Measurements from ENCODE around the gene KLC1.

Gene KLC1

DNA sequence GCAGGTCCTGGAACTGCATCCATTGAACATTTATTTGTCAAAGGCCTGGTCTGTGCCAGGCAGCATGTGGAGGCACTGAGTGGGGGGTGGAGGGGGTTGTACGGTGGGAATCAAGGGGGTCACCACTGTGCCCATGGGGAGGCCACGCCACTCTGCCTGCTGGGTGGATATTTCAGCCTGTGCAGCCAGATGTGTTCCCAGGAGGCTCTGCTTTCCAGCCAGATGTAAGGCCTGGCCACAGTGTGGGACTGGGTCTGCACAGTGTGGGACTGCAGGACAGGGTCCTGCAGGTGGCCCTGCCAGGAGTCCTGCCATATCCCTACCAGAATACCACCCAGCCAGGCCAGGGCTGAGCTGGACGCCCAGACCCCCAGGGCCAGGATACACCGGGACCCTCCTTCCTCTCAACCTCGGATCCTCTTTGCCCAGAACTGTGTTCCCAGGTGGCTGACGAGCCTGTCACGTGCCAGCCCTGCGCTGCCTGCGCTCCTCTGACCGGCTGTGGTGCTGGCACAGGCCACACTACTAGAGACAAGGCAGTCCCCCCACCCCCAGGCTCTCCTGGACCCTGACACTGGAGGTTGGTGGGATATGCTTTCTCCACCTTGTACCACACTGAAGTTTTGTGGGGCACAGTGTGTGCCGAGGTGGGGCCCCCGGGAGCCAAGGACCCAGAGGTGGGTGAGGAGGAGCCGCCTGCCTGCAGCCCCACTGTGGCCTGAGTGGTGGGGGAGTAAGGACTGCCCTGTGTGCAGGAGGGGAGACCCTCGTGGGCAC, 68.8 kb downstream of the KLC1 start:
- H3K4me3 ChIP-seq (ENCODE audit: low read length in 2 of 2), result no peak overlapping the region
- H3K9ac ChIP-seq (ENCODE audit: low read length in 2 of 2), result peak overlapping the region in 1 of 2 donors; percentile 29
- H3K9me3 ChIP-seq (ENCODE audit: control insufficient read depth in 2 of 2, low read length in 2 of 2), result no peaks in the 10 kb centered on the region
- peak overlapping the region; percentile 66 for H3K27ac ChIP-seq (ENCODE audit: low read length)
- H3K27me3 ChIP-seq (ENCODE audit: control insufficient read depth in 1 of 2, insufficient read depth in 2 of 2, low read length in 2 of 2), result no peaks in the 10 kb centered on the region
- peaks cover 44% of the 10 kb centered on the region for H3K4me1 ChIP-seq (ENCODE audit: control insufficient read depth, insufficient read depth, low read length)
- H3K36me3 ChIP-seq (ENCODE audit: control insufficient read depth in 2 of 2, insufficient read depth in 2 of 2, low read length in 2 of 2), result peaks cover 33 to 40% of the 10 kb centered on the region in 2 donors

DNA sequence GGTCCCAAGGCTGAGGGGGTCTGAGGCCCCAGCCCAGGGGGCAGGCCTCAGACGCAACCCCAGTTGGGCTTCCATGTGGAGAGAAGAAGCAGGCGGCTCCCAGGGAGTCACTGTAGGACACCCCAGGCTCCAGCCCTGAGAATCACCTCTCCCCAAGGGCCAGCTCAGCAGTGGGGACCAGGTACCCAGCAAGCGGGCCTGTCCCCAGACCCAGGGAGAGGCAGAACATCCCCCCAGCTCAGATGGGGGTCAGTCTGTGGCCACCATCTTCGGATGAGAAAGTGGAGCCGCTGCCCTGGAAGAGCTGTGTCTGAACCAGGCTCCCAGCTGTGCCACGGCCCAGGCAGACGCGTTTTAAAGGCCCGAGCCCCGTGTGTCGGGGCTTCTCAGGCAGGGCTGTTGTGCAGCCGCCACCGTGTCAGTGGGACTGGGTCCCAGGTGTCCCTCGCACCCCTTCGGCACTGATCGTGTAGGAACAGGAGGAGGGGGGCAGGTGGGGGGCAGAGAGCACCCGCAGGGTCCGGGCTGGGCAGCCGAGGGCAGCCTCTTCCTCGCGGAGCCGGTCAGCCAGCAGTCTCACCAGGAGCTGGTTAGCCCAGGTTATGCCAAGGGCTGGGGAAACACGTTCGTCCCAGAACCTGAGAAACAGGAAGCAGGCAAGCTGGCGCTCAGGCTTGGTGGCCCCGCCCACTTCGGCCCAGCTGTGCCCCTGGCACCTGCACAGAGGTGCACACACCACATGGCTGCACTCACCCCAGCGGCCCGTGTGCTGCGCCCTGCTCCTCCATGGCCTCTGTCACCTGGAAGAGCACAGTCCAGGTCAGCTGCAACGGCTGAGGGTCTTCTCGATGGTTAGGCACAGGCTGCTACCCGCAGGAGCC, 69.6 kb downstream of the KLC1 start:
- H3K4me1 ChIP-seq (ENCODE audit: control insufficient read depth, insufficient read depth, low read length), result peaks cover 44% of the 10 kb centered on the region
- no peaks in the 10 kb centered on the region for H3K9me3 ChIP-seq (ENCODE audit: control insufficient read depth in 2 of 2, low read length in 2 of 2)
- H3K9ac ChIP-seq (ENCODE audit: low read length in 2 of 2), result peak overlapping the region in 1 of 2 donors; percentile 15
- H3K36me3 ChIP-seq (ENCODE audit: control insufficient read depth in 2 of 2, insufficient read depth in 2 of 2, low read length in 2 of 2), result peaks cover 31 to 39% of the 10 kb centered on the region in 2 donors
- peak overlapping the region; percentile 66 for H3K27ac ChIP-seq (ENCODE audit: low read length)
- H3K27me3 ChIP-seq (ENCODE audit: control insufficient read depth in 1 of 2, insufficient read depth in 2 of 2, low read length in 2 of 2), result no peaks in the 10 kb centered on the region
- no peak overlapping the region for H3K4me3 ChIP-seq (ENCODE audit: low read length in 2 of 2)

DNA sequence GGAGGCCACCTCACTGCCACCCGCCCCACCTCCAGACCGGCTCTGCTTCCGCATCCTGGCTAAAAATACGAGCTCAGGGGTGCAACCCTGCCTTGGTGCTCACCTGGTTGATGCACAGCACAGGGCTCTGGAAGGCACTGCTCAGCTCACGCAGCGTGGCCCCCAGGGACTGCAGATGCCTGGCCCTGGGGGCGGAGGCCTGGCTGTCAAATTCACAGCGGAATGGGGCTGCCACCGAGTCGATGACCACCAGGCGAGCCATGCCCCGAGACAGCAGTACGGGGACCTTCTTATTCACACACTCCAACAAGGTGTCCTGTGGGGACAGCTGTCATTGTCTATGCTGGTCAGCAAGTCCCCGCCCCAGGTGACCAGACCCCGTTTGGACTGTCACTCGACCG, 70.2 kb downstream of the KLC1 start:
- Histone ChIP-seq H3K27me3 (ENCODE audit: control insufficient read depth in 1 of 2, insufficient read depth in 2 of 2, low read length in 2 of 2) (no peaks in the 10 kb centered on the region), H3K36me3 (ENCODE audit: control insufficient read depth in 2 of 2, insufficient read depth in 2 of 2, low read length in 2 of 2) (peaks cover 30 to 39% of the 10 kb centered on the region in 2 donors), H3K27ac (ENCODE audit: low read length) (no peak overlapping the region), H3K4me1 (ENCODE audit: control insufficient read depth, insufficient read depth, low read length) (peaks cover 44% of the 10 kb centered on the region), H3K9ac (ENCODE audit: low read length in 2 of 2) (no peak overlapping the region), H3K9me3 (ENCODE audit: control insufficient read depth in 2 of 2, low read length in 2 of 2) (no peaks in the 10 kb centered on the region), H3K4me3 (ENCODE audit: low read length in 2 of 2) (no peak overlapping the region)

DNA sequence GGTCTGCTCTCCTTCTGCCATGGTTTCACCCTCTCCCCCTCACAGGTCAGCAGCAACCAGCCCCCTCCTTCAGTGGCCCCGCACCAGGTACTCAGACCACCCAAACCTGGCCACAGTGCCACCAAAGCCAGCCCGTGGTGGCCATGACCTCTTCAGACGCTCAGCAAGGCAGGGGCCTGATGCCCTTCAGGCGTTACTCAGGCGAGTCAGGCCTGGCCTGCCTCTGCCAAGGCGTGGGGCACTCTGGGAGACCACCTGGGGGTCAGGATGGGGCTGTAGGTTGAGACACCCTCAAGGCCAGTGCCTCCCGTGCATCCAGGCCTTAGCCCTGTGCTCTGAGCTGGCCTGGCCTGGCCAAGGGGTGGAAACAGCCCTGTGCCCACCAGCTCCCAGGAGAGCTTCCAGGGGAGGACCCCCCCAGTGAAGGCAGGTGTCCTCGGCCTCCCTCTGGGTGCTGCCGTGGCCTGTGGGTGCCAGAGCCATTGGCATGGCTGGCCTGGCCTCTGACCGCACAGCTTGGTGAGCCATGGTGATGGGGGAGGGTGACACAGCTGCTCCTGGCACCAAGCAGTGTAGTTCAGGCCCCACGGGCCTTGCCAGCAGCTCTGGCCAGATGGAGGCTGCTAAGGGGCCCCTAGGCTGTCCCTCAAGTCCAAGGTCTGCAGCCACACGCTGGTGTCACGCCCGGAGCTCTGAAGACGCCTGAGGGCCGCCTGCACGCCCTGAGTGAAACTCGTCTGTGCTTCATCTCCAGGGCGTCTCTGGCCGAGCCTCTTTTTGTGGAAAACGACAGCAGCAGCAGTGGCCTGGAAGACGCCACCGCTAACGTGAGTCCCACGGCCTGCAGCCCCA, 71.1 kb downstream of the KLC1 start:
- H3K36me3 ChIP-seq (ENCODE audit: control insufficient read depth in 2 of 2, insufficient read depth in 2 of 2, low read length in 2 of 2), result peaks cover 26 to 35% of the 10 kb centered on the region in 2 donors
- H3K9me3 ChIP-seq (ENCODE audit: control insufficient read depth in 2 of 2, low read length in 2 of 2), result no peaks in the 10 kb centered on the region
- H3K4me3 ChIP-seq (ENCODE audit: low read length in 2 of 2), result no peak overlapping the region
- no peaks in the 10 kb centered on the region for H3K27me3 ChIP-seq (ENCODE audit: control insufficient read depth in 1 of 2, insufficient read depth in 2 of 2, low read length in 2 of 2)
- peaks cover 44% of the 10 kb centered on the region for H3K4me1 ChIP-seq (ENCODE audit: control insufficient read depth, insufficient read depth, low read length)
- H3K9ac ChIP-seq (ENCODE audit: low read length in 2 of 2), result no peak overlapping the region
- no peak overlapping the region for H3K27ac ChIP-seq (ENCODE audit: low read length)

DNA sequence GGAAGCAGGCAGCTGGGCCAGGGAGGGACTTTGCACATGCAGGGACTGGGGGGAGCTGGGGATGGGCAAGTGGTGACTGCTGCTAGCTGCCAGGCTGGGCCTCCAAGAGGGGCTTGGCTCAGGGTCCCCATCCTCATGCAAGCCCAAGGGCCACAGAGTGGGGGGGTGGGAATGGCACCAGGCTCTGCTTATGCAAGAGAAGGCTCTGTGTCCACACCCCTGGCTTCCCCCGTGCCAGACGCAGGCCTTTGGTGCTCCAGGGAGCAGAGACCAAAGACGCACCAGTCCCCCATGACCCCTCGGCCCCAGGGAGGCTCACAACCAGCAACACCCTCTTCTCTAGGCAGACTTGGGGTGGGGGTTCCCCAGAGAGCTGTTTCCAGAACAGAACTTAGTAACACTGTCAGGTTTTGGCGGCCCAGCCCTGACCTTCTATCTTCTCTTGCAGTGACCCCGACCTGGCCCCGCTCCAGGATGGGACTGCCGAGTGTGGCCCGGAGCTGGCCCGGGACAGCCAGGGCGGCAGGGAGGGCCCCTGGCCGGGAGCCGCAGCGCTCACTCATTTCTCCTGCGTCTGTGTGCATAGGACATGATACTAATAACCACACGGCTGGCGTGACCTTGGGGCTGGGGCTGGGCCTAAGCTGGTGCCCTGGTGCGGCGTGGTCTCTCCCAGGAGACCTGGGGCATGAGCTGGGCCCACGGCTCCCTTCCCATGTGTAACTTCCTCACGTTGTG, 71.9 kb downstream of the KLC1 start:
- Histone ChIP-seq H3K9ac (ENCODE audit: low read length in 2 of 2) (no peak overlapping the region), H3K4me3 (ENCODE audit: low read length in 2 of 2) (no peak overlapping the region), H3K27ac (ENCODE audit: low read length) (no peak overlapping the region), H3K27me3 (ENCODE audit: control insufficient read depth in 1 of 2, insufficient read depth in 2 of 2, low read length in 2 of 2) (no peaks in the 10 kb centered on the region), H3K36me3 (ENCODE audit: control insufficient read depth in 2 of 2, insufficient read depth in 2 of 2, low read length in 2 of 2) (peaks cover 26 to 35% of the 10 kb centered on the region in 2 donors), H3K9me3 (ENCODE audit: control insufficient read depth in 2 of 2, low read length in 2 of 2) (no peaks in the 10 kb centered on the region), H3K4me1 (ENCODE audit: control insufficient read depth, insufficient read depth, low read length) (peaks cover 37% of the 10 kb centered on the region)

DNA sequence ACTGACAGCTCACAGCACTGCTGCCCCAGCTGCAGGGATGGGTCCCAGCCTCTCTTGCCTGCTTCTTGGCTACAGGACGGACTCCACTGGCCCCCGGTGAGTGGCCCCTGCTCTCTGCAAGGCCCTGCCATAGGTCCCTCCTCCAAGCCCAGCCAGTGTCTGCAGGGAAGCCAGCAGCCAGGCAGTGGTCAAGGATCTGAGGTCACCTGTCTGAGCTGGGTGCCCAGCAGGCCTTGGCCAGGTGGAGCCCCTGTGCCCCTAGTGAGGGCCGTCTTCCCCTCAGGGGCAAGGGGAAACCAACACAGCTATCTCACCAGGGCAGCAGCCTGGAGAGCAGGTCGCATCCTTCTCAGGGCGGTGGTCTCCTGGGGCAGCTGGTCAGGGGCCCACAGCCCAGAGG, 73.1 kb downstream of the KLC1 start:
- Histone ChIP-seq H3K9me3 (ENCODE audit: control insufficient read depth in 2 of 2, low read length in 2 of 2) (no peaks in the 10 kb centered on the region), H3K4me1 (ENCODE audit: control insufficient read depth, insufficient read depth, low read length) (peaks cover 27% of the 10 kb centered on the region), H3K36me3 (ENCODE audit: control insufficient read depth in 2 of 2, insufficient read depth in 2 of 2, low read length in 2 of 2) (peaks cover 26 to 34% of the 10 kb centered on the region in 2 donors), H3K4me3 (ENCODE audit: low read length in 2 of 2) (no peak overlapping the region), H3K9ac (ENCODE audit: low read length in 2 of 2) (no peak overlapping the region), H3K27me3 (ENCODE audit: control insufficient read depth in 1 of 2, insufficient read depth in 2 of 2, low read length in 2 of 2) (no peaks in the 10 kb centered on the region), H3K27ac (ENCODE audit: low read length) (no peak overlapping the region)

DNA sequence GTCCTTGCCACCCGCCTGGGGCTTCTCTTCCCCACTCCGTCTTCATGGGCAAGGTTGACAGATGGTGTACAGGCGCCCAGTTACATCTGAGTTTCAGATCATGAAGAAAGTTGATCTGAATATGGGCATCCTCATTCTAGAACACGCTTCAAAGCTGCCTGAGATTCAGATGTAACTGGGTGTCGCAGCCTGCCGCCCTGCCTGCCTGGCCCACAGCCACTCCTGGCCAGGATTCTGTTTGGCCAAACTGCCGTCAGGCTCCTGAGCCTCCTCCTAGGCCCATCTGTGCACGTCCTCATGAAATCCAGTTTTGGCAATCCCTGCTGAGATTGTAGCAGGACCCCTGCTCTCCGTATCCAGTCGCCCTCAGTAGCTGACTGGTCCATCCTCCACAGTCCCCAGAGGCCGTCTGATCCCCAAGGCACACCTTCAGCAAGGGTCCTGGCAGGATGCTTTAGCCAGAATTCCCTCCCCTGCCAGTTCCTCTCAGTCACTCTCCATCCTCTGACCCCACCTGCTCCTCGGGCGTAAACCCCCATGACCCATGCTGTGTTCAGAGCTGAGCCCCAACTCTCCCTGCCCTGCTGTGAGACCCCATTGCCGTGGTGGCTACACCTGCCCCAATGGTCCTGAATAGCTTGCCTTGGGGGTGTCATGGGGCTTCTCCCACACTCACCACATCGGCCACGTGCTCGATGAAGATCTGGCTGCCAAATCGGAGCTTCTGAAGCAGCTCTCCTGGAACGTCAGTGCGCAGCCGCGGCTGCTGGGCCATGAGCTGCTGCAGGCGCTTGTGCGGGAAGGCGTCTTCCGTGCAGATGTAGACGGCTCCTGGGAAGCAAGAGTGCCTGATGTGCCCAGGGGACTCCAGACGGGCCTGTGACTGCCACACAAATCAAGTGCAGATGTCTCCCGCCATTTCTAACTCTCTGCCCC, 73.8 kb downstream of the KLC1 start:
- no peaks in the 10 kb centered on the region for H3K27me3 ChIP-seq (ENCODE audit: control insufficient read depth in 1 of 2, insufficient read depth in 2 of 2, low read length in 2 of 2)
- no peaks in the 10 kb centered on the region for H3K9me3 ChIP-seq (ENCODE audit: control insufficient read depth in 2 of 2, low read length in 2 of 2)
- H3K27ac ChIP-seq (ENCODE audit: low read length), result no peak overlapping the region
- peaks cover 24% of the 10 kb centered on the region for H3K4me1 ChIP-seq (ENCODE audit: control insufficient read depth, insufficient read depth, low read length)
- H3K36me3 ChIP-seq (ENCODE audit: control insufficient read depth in 2 of 2, insufficient read depth in 2 of 2, low read length in 2 of 2), result peaks cover 26 to 37% of the 10 kb centered on the region in 2 donors
- H3K4me3 ChIP-seq (ENCODE audit: low read length in 2 of 2), result no peak overlapping the region
- no peak overlapping the region for H3K9ac ChIP-seq (ENCODE audit: low read length in 2 of 2)

DNA sequence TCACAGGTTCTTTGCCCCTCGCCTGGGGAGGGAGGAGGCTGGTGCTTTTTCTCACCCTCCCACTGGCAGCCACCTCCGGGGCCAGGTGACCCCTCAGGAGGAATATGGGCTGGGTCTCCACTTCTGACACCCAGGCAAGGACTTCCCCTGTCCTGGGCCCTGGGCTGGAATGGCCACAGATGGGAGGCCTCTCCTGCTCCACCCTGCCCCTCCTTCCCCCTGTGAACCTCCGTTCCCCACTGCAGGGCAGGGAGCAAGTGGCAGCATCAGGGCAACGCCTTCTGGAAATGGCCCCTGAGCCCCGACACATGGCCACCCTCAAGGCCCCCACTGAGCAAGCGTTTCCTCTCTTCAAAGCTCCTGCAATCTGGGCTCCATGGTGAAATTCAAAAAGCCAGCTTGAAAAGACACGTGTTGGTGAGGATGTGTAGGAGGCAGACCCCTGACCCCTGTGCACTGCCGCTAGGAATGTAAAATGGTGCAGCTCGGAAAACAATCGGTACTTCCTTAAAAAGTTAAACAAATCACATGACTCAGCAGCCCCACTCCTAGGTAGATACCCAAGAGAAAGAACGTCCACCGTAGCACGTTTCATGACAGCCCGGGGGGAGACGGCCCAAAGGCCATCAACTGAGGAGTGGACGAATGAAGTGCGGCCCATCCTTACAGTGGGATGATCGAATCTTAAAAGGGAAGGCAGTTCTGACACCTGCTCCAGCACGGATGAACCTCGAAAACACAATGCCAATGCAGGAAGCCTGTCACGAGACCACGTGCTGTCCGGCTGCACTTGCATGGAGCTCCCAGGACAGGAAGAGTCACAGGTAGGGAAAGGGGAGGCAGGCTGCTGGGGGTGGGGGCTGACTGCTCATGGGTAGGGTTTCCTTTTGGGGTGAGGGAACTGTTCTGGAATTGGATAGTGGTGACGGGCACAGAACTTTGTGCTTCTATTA, 74.7 kb downstream of the KLC1 start:
- no peak overlapping the region for H3K4me3 ChIP-seq (ENCODE audit: low read length in 2 of 2)
- H3K9ac ChIP-seq (ENCODE audit: low read length in 2 of 2), result no peak overlapping the region
- peaks cover 18% of the 10 kb centered on the region for H3K4me1 ChIP-seq (ENCODE audit: control insufficient read depth, insufficient read depth, low read length)
- H3K27ac ChIP-seq (ENCODE audit: low read length), result no peak overlapping the region
- H3K27me3 ChIP-seq (ENCODE audit: control insufficient read depth in 1 of 2, insufficient read depth in 2 of 2, low read length in 2 of 2), result no peaks in the 10 kb centered on the region
- H3K9me3 ChIP-seq (ENCODE audit: control insufficient read depth in 2 of 2, low read length in 2 of 2), result no peaks in the 10 kb centered on the region
- peaks cover 26 to 36% of the 10 kb centered on the region in 2 donors for H3K36me3 ChIP-seq (ENCODE audit: control insufficient read depth in 2 of 2, insufficient read depth in 2 of 2, low read length in 2 of 2)

Measured in stomach smooth muscle (tissue), 2 donors.